Measurements from ENCODE around the gene NT5DC3.

The NT5DC3 gene

GRCh38 chr12:103879878-103880277 is 38.8 kb upstream of the NT5DC3 start:
- H3K23ac ChIP-seq (ENCODE audit: low read depth, low read length, poor library complexity), result no peak overlapping the region
- H3K4me3 ChIP-seq (ENCODE audit: low read length in 2 of 2), result no peak overlapping the region
- no peaks in the 10 kb centered on the region for H3K27me3 ChIP-seq (ENCODE audit: control insufficient read depth in 3 of 3, insufficient read depth in 3 of 3, low read depth in 1 of 3, low read length in 3 of 3)
- no peak overlapping the region for H2AK5ac ChIP-seq (ENCODE audit: low read depth, low read length)
- peak overlapping the region; percentile 76 for H2AFZ ChIP-seq (ENCODE audit: low read length)
- no peak overlapping the region for H3K14ac ChIP-seq (ENCODE audit: low read length)
- no peak overlapping the region for H3K4ac ChIP-seq (ENCODE audit: low read length)
- no peak for DNase-seq (ENCODE audit: low spot score)
- no peak overlapping the region for H3K4me2 ChIP-seq (ENCODE audit: insufficient read depth, low read length, poor library complexity, severe bottlenecking)
- H4K91ac ChIP-seq (ENCODE audit: low read depth, low read length, poor library complexity), result no peak overlapping the region
- no peak overlapping the region for H2BK12ac ChIP-seq (ENCODE audit: low read length)
- no peak overlapping the region for H4K8ac ChIP-seq (ENCODE audit: low read depth, low read length)
- H3K9me3 ChIP-seq (replicated peaks in 1 of 2; ENCODE audit: control insufficient read depth in 2 of 2, insufficient read depth in 1 of 2, low read depth in 1 of 2, low read length in 2 of 2), result no peaks in the 10 kb centered on the region
- no peak overlapping the region for H3K27ac ChIP-seq (replicated peaks; ENCODE audit: low read length)
- no peak overlapping the region for H2BK120ac ChIP-seq (ENCODE audit: low read depth, low read length)
- no peaks in the 10 kb centered on the region for H3K36me3 ChIP-seq (replicated peaks in 1 of 2; ENCODE audit: control insufficient read depth in 2 of 2, insufficient read depth in 2 of 2, low read length in 2 of 2)
- H3K18ac ChIP-seq (ENCODE audit: low read length), result no peak overlapping the region
- H3K79me1 ChIP-seq (ENCODE audit: low read depth, low read length), result no peaks in the 10 kb centered on the region
- WGBS, 2 donors (ENCODE audit: extremely low coverage in 2 of 2, insufficient read length in 2 of 2, insufficient replicate concordance in 1 of 2), result no CpG with 5 or more reads among the region's 2 CpGs
- peaks cover 0 to 15% of the 10 kb centered on the region in 2 donors for H3K4me1 ChIP-seq (ENCODE audit: control insufficient read depth in 2 of 2, insufficient read depth in 1 of 2, low read depth in 1 of 2, low read length in 2 of 2)
- H2BK5ac ChIP-seq (ENCODE audit: low read length), result no peak overlapping the region
- H2BK15ac ChIP-seq (ENCODE audit: low read length), result no peak overlapping the region
- no peak overlapping the region for H3K9ac ChIP-seq (ENCODE audit: low read depth, low read length, poor library complexity)

GRCh38 chr12:103879048-103879692 is 38.1 kb upstream of the NT5DC3 start:
- H2BK5ac ChIP-seq (ENCODE audit: low read length), result no peak overlapping the region
- H2BK120ac ChIP-seq (ENCODE audit: low read depth, low read length), result no peak overlapping the region
- no peak overlapping the region for H3K18ac ChIP-seq (ENCODE audit: low read length)
- H2AK5ac ChIP-seq (ENCODE audit: low read depth, low read length), result no peak overlapping the region
- peak overlapping the region in 1 of 2 donors; percentile 41 for H3K4me3 ChIP-seq (ENCODE audit: low read length in 2 of 2)
- no peak overlapping the region for H3K23ac ChIP-seq (ENCODE audit: low read depth, low read length, poor library complexity)
- H3K4me2 ChIP-seq (ENCODE audit: insufficient read depth, low read length, poor library complexity, severe bottlenecking), result no peak overlapping the region
- no peak overlapping the region for H2BK12ac ChIP-seq (ENCODE audit: low read length)
- no peak overlapping the region for H4K8ac ChIP-seq (ENCODE audit: low read depth, low read length)
- no peak for DNase-seq (ENCODE audit: low spot score)
- H3K27me3 ChIP-seq (ENCODE audit: control insufficient read depth in 3 of 3, insufficient read depth in 3 of 3, low read depth in 1 of 3, low read length in 3 of 3), result no peaks in the 10 kb centered on the region
- no peak overlapping the region for H3K4ac ChIP-seq (ENCODE audit: low read length)
- no CpG with 5 or more reads among the region's 9 CpGs for WGBS, 2 donors (ENCODE audit: extremely low coverage in 2 of 2, insufficient read length in 2 of 2, insufficient replicate concordance in 1 of 2)
- H2AFZ ChIP-seq (ENCODE audit: low read length), result peak overlapping the region; percentile 78
- H4K91ac ChIP-seq (ENCODE audit: low read depth, low read length, poor library complexity), result no peak overlapping the region
- H3K79me1 ChIP-seq (ENCODE audit: low read depth, low read length), result no peaks in the 10 kb centered on the region
- H3K27ac ChIP-seq (replicated peaks; ENCODE audit: low read length), result no peak overlapping the region
- H3K9me3 ChIP-seq (replicated peaks in 1 of 2; ENCODE audit: control insufficient read depth in 2 of 2, insufficient read depth in 1 of 2, low read depth in 1 of 2, low read length in 2 of 2), result no peaks in the 10 kb centered on the region
- H2BK15ac ChIP-seq (ENCODE audit: low read length), result no peak overlapping the region
- H3K4me1 ChIP-seq (ENCODE audit: control insufficient read depth in 2 of 2, insufficient read depth in 1 of 2, low read depth in 1 of 2, low read length in 2 of 2), result peaks cover 0 to 15% of the 10 kb centered on the region in 2 donors
- H3K9ac ChIP-seq (ENCODE audit: low read depth, low read length, poor library complexity), result no peak overlapping the region
- H3K36me3 ChIP-seq (replicated peaks in 1 of 2; ENCODE audit: control insufficient read depth in 2 of 2, insufficient read depth in 2 of 2, low read length in 2 of 2), result no peaks in the 10 kb centered on the region
- H3K14ac ChIP-seq (ENCODE audit: low read length), result no peak overlapping the region

- peak overlapping the region; percentile 78 for H2AFZ ChIP-seq (ENCODE audit: low read length)
- peak; percentile 42 for DNase-seq (ENCODE audit: low spot score)
- H3K18ac ChIP-seq (ENCODE audit: low read length), result no peak overlapping the region
- H4K8ac ChIP-seq (ENCODE audit: low read depth, low read length), result no peak overlapping the region
- H3K23ac ChIP-seq (ENCODE audit: low read depth, low read length, poor library complexity), result no peak overlapping the region
- H3K4me2 ChIP-seq (ENCODE audit: insufficient read depth, low read length, poor library complexity, severe bottlenecking), result no peak overlapping the region
- no peaks in the 10 kb centered on the region for H3K79me1 ChIP-seq (ENCODE audit: low read depth, low read length)
- no peak overlapping the region for H2BK12ac ChIP-seq (ENCODE audit: low read length)
- no peaks in the 10 kb centered on the region for H3K36me3 ChIP-seq (replicated peaks in 1 of 2; ENCODE audit: control insufficient read depth in 2 of 2, insufficient read depth in 2 of 2, low read length in 2 of 2)
- H3K4me3 ChIP-seq (ENCODE audit: low read length in 2 of 2), result no peak overlapping the region
- H2BK15ac ChIP-seq (ENCODE audit: low read length), result no peak overlapping the region
- no peaks in the 10 kb centered on the region for H3K9me3 ChIP-seq (replicated peaks in 1 of 2; ENCODE audit: control insufficient read depth in 2 of 2, insufficient read depth in 1 of 2, low read depth in 1 of 2, low read length in 2 of 2)
- no CpG with 5 or more reads among the region's 5 CpGs for WGBS, 2 donors (ENCODE audit: extremely low coverage in 2 of 2, insufficient read length in 2 of 2, insufficient replicate concordance in 1 of 2)
- no peak overlapping the region for H4K91ac ChIP-seq (ENCODE audit: low read depth, low read length, poor library complexity)
- no peak overlapping the region for H3K9ac ChIP-seq (ENCODE audit: low read depth, low read length, poor library complexity)
- no peak overlapping the region for H2BK120ac ChIP-seq (ENCODE audit: low read depth, low read length)
- no peak overlapping the region for H2BK5ac ChIP-seq (ENCODE audit: low read length)
- H3K27me3 ChIP-seq (ENCODE audit: control insufficient read depth in 3 of 3, insufficient read depth in 3 of 3, low read depth in 1 of 3, low read length in 3 of 3), result no peaks in the 10 kb centered on the region
- no peak overlapping the region for H3K14ac ChIP-seq (ENCODE audit: low read length)
- H3K27ac ChIP-seq (replicated peaks; ENCODE audit: low read length), result no peak overlapping the region
- H3K4ac ChIP-seq (ENCODE audit: low read length), result no peak overlapping the region
- H3K4me1 ChIP-seq (ENCODE audit: control insufficient read depth in 2 of 2, insufficient read depth in 1 of 2, low read depth in 1 of 2, low read length in 2 of 2), result peaks cover 0 to 15% of the 10 kb centered on the region in 2 donors
- no peak overlapping the region for H2AK5ac ChIP-seq (ENCODE audit: low read depth, low read length)
These were observed 37.0 kb upstream of the NT5DC3 start for GRCh38 chr12:103877934-103878510.

- no CpG with 5 or more reads among the region's 1 CpG for WGBS, 2 donors (ENCODE audit: extremely low coverage in 2 of 2, insufficient read length in 2 of 2, insufficient replicate concordance in 1 of 2)
- Histone ChIP-seq H3K14ac (ENCODE audit: low read length) (no peak overlapping the region), H2AFZ (ENCODE audit: low read length) (no peak overlapping the region), H4K91ac (ENCODE audit: low read depth, low read length, poor library complexity) (no peak overlapping the region), H3K9me3 (replicated peaks in 1 of 2; ENCODE audit: control insufficient read depth in 2 of 2, insufficient read depth in 1 of 2, low read depth in 1 of 2, low read length in 2 of 2) (no peaks in the 10 kb centered on the region), H2BK120ac (ENCODE audit: low read depth, low read length) (no peak overlapping the region), H2BK15ac (ENCODE audit: low read length) (no peak overlapping the region), H3K4ac (ENCODE audit: low read length) (no peak overlapping the region), H4K8ac (ENCODE audit: low read depth, low read length) (no peak overlapping the region), H2BK5ac (ENCODE audit: low read length) (no peak overlapping the region), H3K4me2 (ENCODE audit: insufficient read depth, low read length, poor library complexity, severe bottlenecking) (no peak overlapping the region), H2AK5ac (ENCODE audit: low read depth, low read length) (no peak overlapping the region), H3K9ac (ENCODE audit: low read depth, low read length, poor library complexity) (no peak overlapping the region), H2BK12ac (ENCODE audit: low read length) (no peak overlapping the region), H3K79me1 (ENCODE audit: low read depth, low read length) (no peaks in the 10 kb centered on the region), H3K18ac (ENCODE audit: low read length) (no peak overlapping the region), H3K36me3 (replicated peaks in 1 of 2; ENCODE audit: control insufficient read depth in 2 of 2, insufficient read depth in 2 of 2, low read length in 2 of 2) (no peaks in the 10 kb centered on the region), H3K27me3 (ENCODE audit: control insufficient read depth in 3 of 3, insufficient read depth in 3 of 3, low read depth in 1 of 3, low read length in 3 of 3) (no peaks in the 10 kb centered on the region), H3K27ac (replicated peaks; ENCODE audit: low read length) (no peak overlapping the region), H3K4me1 (ENCODE audit: control insufficient read depth in 2 of 2, insufficient read depth in 1 of 2, low read depth in 1 of 2, low read length in 2 of 2) (peaks cover 0 to 15% of the 10 kb centered on the region in 2 donors), H3K4me3 (ENCODE audit: low read length in 2 of 2) (no peak overlapping the region), H3K23ac (ENCODE audit: low read depth, low read length, poor library complexity) (no peak overlapping the region)
- DNase-seq (ENCODE audit: low spot score), result no peak
These were observed 36.3 kb upstream of the NT5DC3 start for GRCh38 chr12:103877288-103877687.
